Thoracic aorta (tissue), 2 donors: ENCODE results near the gene RASD2. TPM values are rescaled to one million over a fixed set of nuclear protein-coding genes. Genes with fewer than 3 reads are reported as not detected.

Experiments used
- ATAC-seq: fragments of 150-250 bp; one replicate; pipeline ENCODE4 v1.8.0; 2017; ENCODE audit warnings: low read depth; ENCODE audit not compliant: insufficient number of reproducible peaks, low FRiP score
- DNase-seq: peaks from one replicate; pipeline ENCODE4 v3.0.0-alpha.2; 2020; ENCODE audit warnings: low spot score
- H3K27ac ChIP-seq, 2 donors: fragments of 200-600 bp; sonication (generic); 1 replicate in 1 of 2; 2 replicates in 1 of 2; pipeline ENCODE4 v1.5.1; 2016; ENCODE audit warnings: mild to moderate bottlenecking in 2 of 2, moderate library complexity in 2 of 2
- H3K27me3 ChIP-seq: fragments of 200-600 bp; sonication (generic); replicated peaks from 2 replicates; pipeline ENCODE4 v1.6.0; 2016; ENCODE audit warnings: mild to moderate bottlenecking; ENCODE audit not compliant: insufficient read depth
- H3K36me3 ChIP-seq: fragments of 200-600 bp; sonication (generic); one replicate; pipeline ENCODE4 v1.5.1; 2016
- H3K4me1 ChIP-seq, 2 donors: fragments of 200-600 bp; sonication (generic); 1 replicate in 1 of 2; 2 replicates in 1 of 2; pipeline versions ENCODE4 v1.5.1 to v1.6.0; 2016; ENCODE audit warnings: low read depth in 2 of 2, mild to moderate bottlenecking in 1 of 2; ENCODE audit not compliant: control insufficient read depth in 1 of 2
- H3K4me3 ChIP-seq: fragments of 200-600 bp; sonication (generic); 2 replicates; pipeline ENCODE4 v1.5.1; 2016; ENCODE audit warnings: mild to moderate bottlenecking
- H3K9me3 ChIP-seq: fragments of 200-600 bp; sonication (generic); 2 replicates; pipeline ENCODE4 v1.5.1; 2016
- total RNA-seq, 2 donors: library from RNA; depleted of rRNA; stranded (reverse); fragments of >200 nt; gene quantifications; one replicate each; pipeline versions ENCODE4 v1.1.0 to v1.2.3, GENCODE V29; 2016
- TF ChIP-seq, protein P1 (sequence below): fragments of 200-600 bp; sonication (generic); IDR thresholded peaks from one replicate; pipeline ENCODE4 v1.5.1; 2019; ENCODE audit warnings: antibody characterized with exemption

RASD2 gene
- total RNA-seq, 2 donors from 2014 or later = 14.0 to 18.8 TPM

DNA sequence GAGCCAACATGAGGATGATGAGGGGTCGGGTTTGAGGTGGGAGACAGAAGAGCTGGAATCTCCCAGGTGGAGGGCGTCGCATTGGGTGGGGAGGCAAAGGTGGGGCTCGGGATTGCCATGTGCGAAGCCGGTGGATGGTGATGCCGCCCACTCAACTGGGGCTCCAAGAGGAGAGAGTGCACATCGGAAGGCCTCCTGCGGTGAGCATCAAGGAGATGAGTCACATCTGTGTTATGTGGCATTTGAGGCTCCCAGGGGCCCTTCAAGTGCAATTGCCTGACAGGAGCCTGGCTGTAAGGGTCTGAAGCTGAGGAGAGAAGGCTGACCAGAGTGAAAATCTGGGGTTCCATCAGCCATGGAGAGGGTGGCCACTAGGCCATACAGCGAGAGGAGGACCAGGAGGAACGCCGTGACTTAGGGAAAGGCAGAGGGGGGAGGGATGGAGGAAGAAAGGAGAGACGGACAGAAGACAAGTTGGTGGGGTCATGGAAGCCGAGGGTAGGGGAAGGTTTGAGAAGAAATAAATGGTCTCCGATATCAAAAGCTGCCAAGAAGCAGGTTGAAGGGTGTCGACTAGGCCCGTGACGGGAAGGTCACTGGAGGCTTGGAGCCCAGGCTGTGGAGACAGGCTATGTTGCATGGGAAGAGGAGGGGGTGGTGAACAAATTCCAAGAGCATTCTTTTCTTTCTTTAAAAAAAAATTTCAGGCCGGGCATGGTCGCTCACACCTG, 21.3 kb downstream of the RASD2 start:
- no peaks in the 10 kb centered on the region for H3K36me3 ChIP-seq
- ATAC-seq (no peak), DNase-seq (no peak)
- no peak overlapping the region for H3K4me3 ChIP-seq
- H3K27ac ChIP-seq = no peak overlapping the region
- H3K27me3 ChIP-seq = no peaks in the 10 kb centered on the region
- H3K4me1 ChIP-seq = no peaks in the 10 kb centered on the region
- H3K9me3 ChIP-seq = no peaks in the 10 kb centered on the region
- TF ChIP-seq, protein P1, sequence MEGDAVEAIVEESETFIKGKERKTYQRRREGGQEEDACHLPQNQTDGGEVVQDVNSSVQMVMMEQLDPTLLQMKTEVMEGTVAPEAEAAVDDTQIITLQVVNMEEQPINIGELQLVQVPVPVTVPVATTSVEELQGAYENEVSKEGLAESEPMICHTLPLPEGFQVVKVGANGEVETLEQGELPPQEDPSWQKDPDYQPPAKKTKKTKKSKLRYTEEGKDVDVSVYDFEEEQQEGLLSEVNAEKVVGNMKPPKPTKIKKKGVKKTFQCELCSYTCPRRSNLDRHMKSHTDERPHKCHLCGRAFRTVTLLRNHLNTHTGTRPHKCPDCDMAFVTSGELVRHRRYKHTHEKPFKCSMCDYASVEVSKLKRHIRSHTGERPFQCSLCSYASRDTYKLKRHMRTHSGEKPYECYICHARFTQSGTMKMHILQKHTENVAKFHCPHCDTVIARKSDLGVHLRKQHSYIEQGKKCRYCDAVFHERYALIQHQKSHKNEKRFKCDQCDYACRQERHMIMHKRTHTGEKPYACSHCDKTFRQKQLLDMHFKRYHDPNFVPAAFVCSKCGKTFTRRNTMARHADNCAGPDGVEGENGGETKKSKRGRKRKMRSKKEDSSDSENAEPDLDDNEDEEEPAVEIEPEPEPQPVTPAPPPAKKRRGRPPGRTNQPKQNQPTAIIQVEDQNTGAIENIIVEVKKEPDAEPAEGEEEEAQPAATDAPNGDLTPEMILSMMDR = no peak

DNA sequence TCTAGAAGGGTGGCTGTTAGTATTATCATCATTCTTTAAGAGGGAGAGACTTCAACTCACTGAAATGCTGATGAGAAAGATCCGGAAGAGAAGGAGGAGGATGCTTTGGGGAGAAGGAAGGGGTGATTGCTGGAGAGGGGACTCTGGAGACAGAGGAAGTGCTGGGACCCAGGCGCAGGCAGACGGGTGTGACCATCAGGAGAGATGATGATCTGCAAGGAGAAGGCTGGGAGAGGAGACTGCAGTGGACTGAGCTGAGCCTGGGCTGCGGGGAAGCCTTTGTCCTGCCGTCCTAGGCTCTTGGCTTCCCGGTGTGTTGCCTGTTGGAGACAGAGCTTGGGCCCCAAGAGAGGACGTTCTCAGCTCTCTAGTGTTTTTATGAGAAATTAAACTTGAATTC, 22.6 kb downstream of the RASD2 start:
- H3K4me3 ChIP-seq = no peak overlapping the region
- no peak for ATAC-seq
- H3K4me1 ChIP-seq = no peaks in the 10 kb centered on the region
- DNase-seq = no peak
- H3K36me3 ChIP-seq = no peaks in the 10 kb centered on the region
- H3K27me3 ChIP-seq = no peaks in the 10 kb centered on the region
- TF ChIP-seq, protein P1 = no peak
- H3K9me3 ChIP-seq = no peaks in the 10 kb centered on the region
- no peak overlapping the region for H3K27ac ChIP-seq

DNA sequence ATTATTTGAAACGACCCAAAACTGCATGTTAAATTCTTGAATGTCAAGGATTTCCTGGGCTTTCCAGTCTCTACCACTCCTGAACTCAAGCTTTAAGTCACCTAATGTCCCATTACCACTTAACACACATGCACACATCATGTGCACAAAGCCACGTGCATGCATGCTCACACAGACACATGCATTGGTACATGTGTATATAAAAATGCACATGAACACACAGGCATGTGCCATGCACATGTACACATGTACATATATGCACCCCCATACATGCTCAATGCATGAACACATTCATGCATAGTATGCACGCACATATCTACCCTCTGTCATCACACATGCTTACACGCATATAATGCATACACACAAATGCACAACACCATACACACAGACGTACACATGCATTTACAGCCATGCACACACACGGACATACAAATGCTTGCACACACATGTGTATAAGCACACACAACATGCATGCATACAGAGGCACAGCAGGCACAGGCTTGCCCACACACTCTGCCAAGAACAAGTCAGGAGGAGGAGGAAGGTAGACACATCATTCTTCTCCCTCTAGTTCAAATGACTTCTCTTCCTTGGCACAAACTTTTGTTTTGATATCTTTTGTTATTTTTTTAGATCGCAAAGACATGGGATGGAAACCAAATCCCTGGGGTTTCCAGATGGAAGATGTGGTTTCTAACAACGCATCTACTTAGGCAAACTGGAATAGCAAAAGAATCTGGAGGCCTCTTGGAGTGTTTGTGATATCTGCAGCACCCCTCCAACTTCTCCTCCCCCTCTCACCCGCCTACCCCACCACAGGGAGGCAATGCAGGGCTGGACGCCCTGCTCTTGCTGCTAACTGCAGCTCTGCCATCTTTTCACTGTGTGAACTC, 24.6 kb downstream of the RASD2 start:
- no peak overlapping the region for H3K4me3 ChIP-seq
- H3K4me1 ChIP-seq = peaks cover 0 to 3% of the 10 kb centered on the region in 2 donors
- no peaks in the 10 kb centered on the region for H3K36me3 ChIP-seq
- no peaks in the 10 kb centered on the region for H3K27me3 ChIP-seq
- DNase-seq = no peak
- ATAC-seq = no peak
- H3K9me3 ChIP-seq = no peaks in the 10 kb centered on the region
- TF ChIP-seq, protein P1 = no peak
- no peak overlapping the region for H3K27ac ChIP-seq

DNA sequence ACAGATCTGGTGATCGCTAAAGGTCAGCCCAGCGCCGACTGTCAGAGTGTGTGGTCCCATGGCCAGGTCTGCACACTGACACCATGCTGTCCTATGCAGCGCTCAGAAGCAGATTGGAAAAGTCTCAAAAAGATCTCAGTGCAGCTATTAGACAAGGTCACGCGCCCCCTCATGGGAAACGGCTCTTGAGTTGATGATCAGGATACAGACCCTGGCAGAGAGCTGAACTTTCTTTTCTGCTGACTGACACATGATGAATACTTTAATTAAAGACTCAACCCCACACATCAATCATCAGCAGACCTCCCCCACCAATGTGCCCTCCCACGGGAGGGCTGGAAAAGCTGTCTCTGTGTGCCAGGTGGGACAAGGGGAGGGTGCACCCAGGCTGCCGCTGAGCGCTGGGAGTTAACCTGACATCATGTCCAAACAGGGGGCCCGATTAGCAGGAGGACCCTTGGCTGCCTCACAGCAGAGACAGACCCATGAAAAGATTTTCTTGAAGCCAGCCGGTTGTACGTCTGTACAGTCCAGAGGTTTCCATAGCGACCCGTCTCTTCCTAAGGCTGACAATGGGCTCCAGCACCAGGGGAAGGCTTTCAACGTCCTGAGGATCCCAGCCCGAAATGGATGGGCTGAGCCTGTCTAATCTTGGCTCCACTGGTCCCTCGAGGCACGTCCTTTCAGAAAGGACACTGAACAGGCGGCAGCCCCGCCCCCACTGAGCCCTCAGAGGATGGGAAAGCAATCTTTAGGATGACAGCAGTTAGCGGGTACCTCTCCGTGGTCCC, 26.9 kb downstream of the RASD2 start:
- TF ChIP-seq, protein P1 = no peak
- Histone ChIP-seq H3K27me3 (no peaks in the 10 kb centered on the region), H3K4me1 (peaks cover 0 to 3% of the 10 kb centered on the region in 2 donors), H3K4me3 (no peak overlapping the region), H3K9me3 (no peaks in the 10 kb centered on the region), H3K27ac (no peak overlapping the region), H3K36me3 (no peaks in the 10 kb centered on the region)
- no peak for ATAC-seq
- DNase-seq = no peak
